Endodermal cell (in vitro differentiated cells): ENCODE measurements around the gene OPA1. TPM values are rescaled to one million over a fixed set of nuclear protein-coding genes. Genes with fewer than 3 reads are reported as not detected.

Experiments
- DNase-seq: peaks from one replicate; pipeline ENCODE4 v3.0.0-alpha.2; 2017
- H3K27ac ChIP-seq: 2 replicates; pipeline ENCODE4 v1.5.1; 2013; ENCODE audit warnings: mild to moderate bottlenecking, low read depth, low read length, moderate library complexity
- H3K27me3 ChIP-seq: 2 replicates; pipeline ENCODE4 v1.6.1; 2013; ENCODE audit warnings: mild to moderate bottlenecking, low read length, moderate library complexity; ENCODE audit not compliant: insufficient read depth, control insufficient read depth, poor library complexity, severe bottlenecking
- H3K36me3 ChIP-seq: 2 replicates; pipeline ENCODE4 v1.7.0; 2013; ENCODE audit warnings: mild to moderate bottlenecking, low read length, moderate library complexity; ENCODE audit not compliant: control insufficient read depth, insufficient read depth
- H3K4me1 ChIP-seq: one replicate; pipeline ENCODE4 v1.7.0; 2013; ENCODE audit warnings: low read length; ENCODE audit not compliant: control insufficient read depth, insufficient read depth
- H3K4me3 ChIP-seq: 2 replicates; pipeline ENCODE4 v1.5.1; 2013; ENCODE audit warnings: mild to moderate bottlenecking, low read length, moderate library complexity
- H3K9ac ChIP-seq: 2 replicates; pipeline ENCODE4 v1.6.1; 2013; ENCODE audit warnings: mild to moderate bottlenecking, low read length, moderate library complexity; ENCODE audit not compliant: poor library complexity, severe bottlenecking; ENCODE audit errors: extremely low read depth
- H3K9me3 ChIP-seq: 2 replicates; pipeline ENCODE4 v1.6.1; 2013; ENCODE audit warnings: mild to moderate bottlenecking, low read length, moderate library complexity; ENCODE audit not compliant: control insufficient read depth
- H3K27ac Mint-ChIP-seq: 2 replicates; pipeline ENCODE4 v1.8.0; 2020; ENCODE audit warnings: mixed read lengths
- H3K27me3 Mint-ChIP-seq: 2 replicates; pipeline ENCODE4 v1.8.0; 2021; ENCODE audit warnings: mild to moderate bottlenecking, mixed read lengths; ENCODE audit not compliant: insufficient read depth
- H3K36me3 Mint-ChIP-seq: 2 replicates; pipeline ENCODE4 v1.8.0; 2020; ENCODE audit warnings: low read depth, mixed read lengths
- H3K4me1 Mint-ChIP-seq: 2 replicates; pipeline ENCODE4 v1.8.0; 2020; ENCODE audit warnings: mixed read lengths
- H3K4me3 Mint-ChIP-seq: 2 replicates; pipeline ENCODE4 v1.8.0; 2020; ENCODE audit warnings: mild to moderate bottlenecking, moderate library complexity, mixed read lengths
- H3K9me3 Mint-ChIP-seq: 2 replicates; pipeline ENCODE4 v1.8.0; 2020; ENCODE audit warnings: mild to moderate bottlenecking, mixed read lengths
- WGBS, 2 experiments: methylation state at CpG; one replicate each; pipeline versions ENCODE4 v1.1.5 to v1.1.7; 2013; ENCODE audit warnings: missing lambda C conversion rate in 2 of 2, mixed read lengths in 1 of 2; ENCODE audit not compliant: insufficient coverage in 1 of 2, insufficient read length in 1 of 2; 5-methylcytosine and 5-hydroxymethylcytosine counted together
- total RNA-seq, 2 donors: library from RNA; stranded (reverse); fragmentation: NEBNext Ultra II Directional in 1 of 2; extraction: Animal tissue kit (Norgen Biotek cat#: 25700) in 1 of 2; gene quantifications; 2 replicates in 1 of 2; 3 replicates in 1 of 2; pipeline ENCODE4 v1.2.1, GENCODE V29; 2021
- TF ChIP-seq, protein P1 (sequence below): fragments of 200-600 bp; sonication (generic); conservative IDR thresholded peaks from 2 replicates; pipeline ENCODE4 v1.5.0; 2021; ENCODE audit warnings: antibody characterized with exemption, mild to moderate bottlenecking

OPA1 gene
- total RNA-seq, 2 donors from 2014 or later: 61.5 to 69.4 TPM

DNA sequence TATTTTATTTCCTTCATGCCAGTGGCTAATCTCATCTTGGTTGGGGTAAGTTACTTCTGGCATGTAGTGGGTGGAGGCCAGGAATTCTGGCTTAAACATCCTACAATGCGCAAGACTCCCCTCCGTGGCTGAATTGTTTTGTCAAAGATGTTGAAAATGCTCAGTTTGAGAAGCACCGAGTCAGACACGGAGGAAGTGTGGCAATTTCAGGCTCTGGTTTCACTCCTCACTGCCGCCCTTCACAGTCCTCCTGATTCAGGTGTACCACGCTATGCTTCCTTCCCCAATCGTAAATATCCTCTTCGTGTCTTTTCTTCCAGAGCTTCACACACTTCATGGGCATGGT lies 150.7 kb downstream of the OPA1 start:
- no peak overlapping the region for H3K4me3 Mint-ChIP-seq

DNA sequence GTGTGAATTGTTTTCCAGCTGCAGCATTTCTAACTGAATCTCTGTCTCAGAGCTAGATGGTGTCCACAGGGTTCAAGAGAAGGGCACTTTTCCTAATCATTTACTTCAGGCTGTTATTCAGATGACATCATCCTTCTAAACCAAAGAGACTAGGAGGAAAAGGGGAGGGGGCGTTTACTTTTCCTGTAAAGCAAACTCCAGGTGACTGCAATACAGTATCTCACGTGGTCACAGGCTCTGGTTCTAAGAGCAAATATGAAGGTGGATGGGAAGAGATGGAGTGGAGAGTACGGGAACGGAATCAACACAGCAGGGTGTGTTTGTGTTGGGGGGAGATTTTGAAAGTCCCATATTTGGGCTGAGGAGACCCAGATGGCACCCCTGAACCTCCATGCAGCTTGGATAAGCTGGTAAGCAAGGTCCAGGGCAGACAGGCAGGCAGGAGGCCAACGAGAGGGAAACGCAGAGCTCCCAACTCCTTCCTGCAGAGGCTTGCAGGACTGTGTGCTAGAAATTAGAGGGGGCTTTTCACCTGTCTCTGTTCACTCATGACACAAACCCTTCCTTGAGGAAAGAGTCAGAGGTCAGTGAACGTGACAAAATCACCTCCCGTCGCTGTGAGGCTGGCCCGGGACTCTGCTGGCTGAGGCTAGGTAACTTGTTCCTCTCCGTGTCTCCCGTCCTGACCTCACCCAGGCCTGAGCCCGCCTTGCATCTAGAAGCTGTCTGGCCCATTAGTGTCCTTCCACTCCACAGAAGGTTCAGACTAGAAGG lies 151.2 kb downstream of the OPA1 start:
- Mint-ChIP-seq H3K27me3 (no peaks in the 10 kb centered on the region), H3K4me3 (no peak overlapping the region), H3K36me3 (no peaks in the 10 kb centered on the region), H3K9me3 (peaks cover 6% of the 10 kb centered on the region), H3K4me1 (peaks cover 27% of the 10 kb centered on the region), H3K27ac (peak overlapping the region; percentile 84)
- DNase-seq: peak; percentile 67
- TF ChIP-seq, protein P1, sequence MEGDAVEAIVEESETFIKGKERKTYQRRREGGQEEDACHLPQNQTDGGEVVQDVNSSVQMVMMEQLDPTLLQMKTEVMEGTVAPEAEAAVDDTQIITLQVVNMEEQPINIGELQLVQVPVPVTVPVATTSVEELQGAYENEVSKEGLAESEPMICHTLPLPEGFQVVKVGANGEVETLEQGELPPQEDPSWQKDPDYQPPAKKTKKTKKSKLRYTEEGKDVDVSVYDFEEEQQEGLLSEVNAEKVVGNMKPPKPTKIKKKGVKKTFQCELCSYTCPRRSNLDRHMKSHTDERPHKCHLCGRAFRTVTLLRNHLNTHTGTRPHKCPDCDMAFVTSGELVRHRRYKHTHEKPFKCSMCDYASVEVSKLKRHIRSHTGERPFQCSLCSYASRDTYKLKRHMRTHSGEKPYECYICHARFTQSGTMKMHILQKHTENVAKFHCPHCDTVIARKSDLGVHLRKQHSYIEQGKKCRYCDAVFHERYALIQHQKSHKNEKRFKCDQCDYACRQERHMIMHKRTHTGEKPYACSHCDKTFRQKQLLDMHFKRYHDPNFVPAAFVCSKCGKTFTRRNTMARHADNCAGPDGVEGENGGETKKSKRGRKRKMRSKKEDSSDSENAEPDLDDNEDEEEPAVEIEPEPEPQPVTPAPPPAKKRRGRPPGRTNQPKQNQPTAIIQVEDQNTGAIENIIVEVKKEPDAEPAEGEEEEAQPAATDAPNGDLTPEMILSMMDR: no peak
- no peak overlapping the region for H3K27ac ChIP-seq
- 75 to 80% methylated on average over 11 to 13 of the region's 13 CpGs for WGBS, 2 experiments
- no peaks in the 10 kb centered on the region for H3K9me3 ChIP-seq
- peaks cover 11% of the 10 kb centered on the region for H3K4me1 ChIP-seq
- no peaks in the 10 kb centered on the region for H3K27me3 ChIP-seq
- no peak overlapping the region for H3K9ac ChIP-seq
- H3K36me3 ChIP-seq: no peaks in the 10 kb centered on the region
- H3K4me3 ChIP-seq: no peak overlapping the region

More for the DNA sequence above, 150.7 kb downstream of the OPA1 start:
- Mint-ChIP-seq H3K27me3 (no peaks in the 10 kb centered on the region), H3K36me3 (no peaks in the 10 kb centered on the region), H3K9me3 (peaks cover under 1% of the 10 kb centered on the region), H3K27ac (peak overlapping the region; percentile 84), H3K4me1 (peaks cover 27% of the 10 kb centered on the region)
- Histone ChIP-seq H3K36me3 (no peaks in the 10 kb centered on the region), H3K27me3 (no peaks in the 10 kb centered on the region), H3K4me3 (no peak overlapping the region), H3K4me1 (peaks cover 11% of the 10 kb centered on the region), H3K9me3 (no peaks in the 10 kb centered on the region), H3K9ac (no peak overlapping the region), H3K27ac (no peak overlapping the region)
- WGBS, 2 experiments: 66 to 72% methylated on average over 8 of the region's 8 CpGs
- peak; percentile 55 for DNase-seq
- TF ChIP-seq, protein P1: no peak

DNA sequence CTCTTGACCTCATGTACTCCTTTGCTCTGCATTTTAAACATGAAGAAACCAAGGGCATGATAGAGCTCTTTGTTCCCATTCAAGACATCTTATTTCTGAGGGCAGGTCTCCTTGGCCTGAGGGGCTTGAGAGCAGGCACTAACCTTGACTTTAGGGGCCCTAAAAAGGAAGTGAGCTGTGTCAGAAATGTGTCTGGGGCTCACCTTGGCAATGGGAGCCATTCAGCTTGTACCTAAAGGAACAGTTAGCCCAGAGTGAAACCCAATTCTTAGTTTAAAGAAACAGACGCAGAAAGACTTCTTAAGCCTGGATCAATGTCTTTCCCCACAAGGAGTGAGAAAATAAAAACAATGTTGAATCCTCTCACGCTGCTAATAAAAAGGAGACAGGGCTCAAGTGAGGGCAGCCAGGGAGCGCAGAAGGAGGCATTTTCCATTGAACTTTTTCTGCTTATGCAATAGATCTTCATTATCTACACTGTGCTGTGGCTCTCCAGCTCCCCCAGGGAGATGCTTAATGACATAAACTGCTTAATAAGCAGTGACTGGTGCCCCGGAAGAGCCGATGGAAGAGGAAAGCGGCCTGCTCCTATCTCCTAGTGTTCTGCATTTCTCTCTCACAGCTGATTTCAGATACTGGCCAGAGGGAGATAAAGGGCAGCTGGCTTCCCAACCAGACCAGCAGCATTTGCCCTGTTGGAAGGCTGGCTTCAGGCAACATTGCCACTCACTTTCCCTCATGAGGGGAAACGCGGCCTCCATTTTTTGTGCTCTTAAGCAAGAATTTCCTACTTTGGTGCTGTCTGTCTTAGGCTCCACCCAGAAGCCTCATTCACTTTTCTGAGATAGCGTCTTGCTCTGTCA lies 152.0 kb downstream of the OPA1 start:
- peak; percentile 58 for DNase-seq
- H3K4me1 Mint-ChIP-seq: peaks cover 27% of the 10 kb centered on the region

More for the DNA sequence above, 152.0 kb downstream of the OPA1 start:
- TF ChIP-seq, protein P1: no peak
- Histone ChIP-seq H3K36me3 (no peaks in the 10 kb centered on the region), H3K9me3 (no peaks in the 10 kb centered on the region), H3K4me3 (no peak overlapping the region), H3K27ac (no peak overlapping the region), H3K27me3 (no peaks in the 10 kb centered on the region), H3K4me1 (peaks cover 11% of the 10 kb centered on the region), H3K9ac (no peak overlapping the region)
- WGBS, 2 experiments: 70 to 95% methylated on average over 5 to 9 of the region's 9 CpGs
- H3K27me3 Mint-ChIP-seq: no peaks in the 10 kb centered on the region
- H3K4me3 Mint-ChIP-seq: no peak overlapping the region
- H3K36me3 Mint-ChIP-seq: no peaks in the 10 kb centered on the region
- H3K27ac Mint-ChIP-seq: peak overlapping the region; percentile 80
- peaks cover 7% of the 10 kb centered on the region for H3K9me3 Mint-ChIP-seq
